BJ (cell line): ENCODE data around the gene IFT80. TPM values are rescaled to one million over a fixed set of nuclear protein-coding genes. Genes with fewer than 3 reads are reported as not detected.

Source experiments
- CTCF ChIA-PET: fragments of 350-600 bp; formaldehyde crosslinking; extraction: SDS; loops from one replicate; lab custom pipeline; 2021; ENCODE audit warnings: antibody characterized with exemption, inconsistent platforms; lab: Yijun Ruan, JAX
- POLR2A ChIA-PET: fragments of 300-600 bp; sonication (Branson Sonifier 250); formaldehyde crosslinking; extraction: SDS; loops from one replicate; lab custom pipeline; 2021; ENCODE audit warnings: antibody characterized with exemption; lab: Charles Lee
- DNase-seq: peaks from one replicate; pipeline ENCODE4 v3.0.0-alpha.2; 2011; ENCODE audit warnings: low read depth
- H3K27me3 ChIP-seq: 2 replicates; pipeline ENCODE4 v1.6.0; 2011; ENCODE audit warnings: low read length; ENCODE audit not compliant: control insufficient read depth, insufficient read depth
- H3K36me3 ChIP-seq: 2 replicates; pipeline ENCODE4 v1.5.1; 2011; ENCODE audit warnings: low read length; ENCODE audit not compliant: control insufficient read depth, insufficient read depth
- H3K4me3 ChIP-seq: 2 replicates; pipeline ENCODE4 v1.5.1; 2011; ENCODE audit warnings: low read depth, mild to moderate bottlenecking, control low read depth, low read length
- polyA plus RNA-seq: library from polyadenylated mRNA; depleted of rRNA; stranded (reverse); fragments of >200 nt; gene quantifications from 2 replicates; pipeline ENCODE4 v1.2.3, GENCODE V29; 2011
- TF ChIP-seq, protein P1 (sequence below): IDR thresholded peaks from 2 replicates; pipeline ENCODE4 v1.5.1; 2011; ENCODE audit warnings: low read depth, mild to moderate bottlenecking, control low read depth, inconsistent platforms, low read length, moderate library complexity; ENCODE audit not compliant: insufficient read depth

The IFT80 gene
- polyA plus RNA-seq, 1 experiment, result 10.4 TPM

DNA sequence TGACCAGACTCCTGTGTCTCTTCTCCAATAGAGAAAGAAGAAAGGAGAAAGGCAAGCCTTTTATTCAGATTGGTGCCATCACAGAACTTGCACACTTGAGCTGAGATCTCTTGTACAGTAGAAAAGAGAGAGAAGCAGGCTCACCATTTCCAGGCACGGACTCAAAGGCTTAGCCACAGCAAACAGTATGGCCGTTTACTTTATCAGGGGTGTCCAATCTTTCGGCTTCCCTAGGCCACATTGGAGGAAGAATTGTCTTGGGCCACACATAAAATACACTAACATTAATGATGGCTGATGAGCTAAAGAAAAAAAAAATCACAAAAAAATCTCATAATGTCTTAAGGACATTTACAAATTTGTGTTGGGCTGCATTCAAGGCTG is 5.0 kb downstream of the IFT80 start:
- POLR2A ChIA-PET, result no interaction called here
- DNase-seq, result no peak
- Histone ChIP-seq H3K27me3 (no peaks in the 10 kb centered on the region), H3K4me3 (no peak overlapping the region), H3K36me3 (no peaks in the 10 kb centered on the region)
- CTCF ChIA-PET, result no interaction called here
- TF ChIP-seq, protein P1, sequence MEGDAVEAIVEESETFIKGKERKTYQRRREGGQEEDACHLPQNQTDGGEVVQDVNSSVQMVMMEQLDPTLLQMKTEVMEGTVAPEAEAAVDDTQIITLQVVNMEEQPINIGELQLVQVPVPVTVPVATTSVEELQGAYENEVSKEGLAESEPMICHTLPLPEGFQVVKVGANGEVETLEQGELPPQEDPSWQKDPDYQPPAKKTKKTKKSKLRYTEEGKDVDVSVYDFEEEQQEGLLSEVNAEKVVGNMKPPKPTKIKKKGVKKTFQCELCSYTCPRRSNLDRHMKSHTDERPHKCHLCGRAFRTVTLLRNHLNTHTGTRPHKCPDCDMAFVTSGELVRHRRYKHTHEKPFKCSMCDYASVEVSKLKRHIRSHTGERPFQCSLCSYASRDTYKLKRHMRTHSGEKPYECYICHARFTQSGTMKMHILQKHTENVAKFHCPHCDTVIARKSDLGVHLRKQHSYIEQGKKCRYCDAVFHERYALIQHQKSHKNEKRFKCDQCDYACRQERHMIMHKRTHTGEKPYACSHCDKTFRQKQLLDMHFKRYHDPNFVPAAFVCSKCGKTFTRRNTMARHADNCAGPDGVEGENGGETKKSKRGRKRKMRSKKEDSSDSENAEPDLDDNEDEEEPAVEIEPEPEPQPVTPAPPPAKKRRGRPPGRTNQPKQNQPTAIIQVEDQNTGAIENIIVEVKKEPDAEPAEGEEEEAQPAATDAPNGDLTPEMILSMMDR, result no peak

- POLR2A ChIA-PET, result no interaction called here
- H3K4me3 ChIP-seq, result no peak overlapping the region
- CTCF ChIA-PET, result no interaction called here
- no peak for DNase-seq
- no peaks in the 10 kb centered on the region for H3K27me3 ChIP-seq
- TF ChIP-seq, protein P1, result no peak
- no peaks in the 10 kb centered on the region for H3K36me3 ChIP-seq
These were observed 5.5 kb downstream of the IFT80 start for GRCh38 chr3:160393346-160394008.

DNA sequence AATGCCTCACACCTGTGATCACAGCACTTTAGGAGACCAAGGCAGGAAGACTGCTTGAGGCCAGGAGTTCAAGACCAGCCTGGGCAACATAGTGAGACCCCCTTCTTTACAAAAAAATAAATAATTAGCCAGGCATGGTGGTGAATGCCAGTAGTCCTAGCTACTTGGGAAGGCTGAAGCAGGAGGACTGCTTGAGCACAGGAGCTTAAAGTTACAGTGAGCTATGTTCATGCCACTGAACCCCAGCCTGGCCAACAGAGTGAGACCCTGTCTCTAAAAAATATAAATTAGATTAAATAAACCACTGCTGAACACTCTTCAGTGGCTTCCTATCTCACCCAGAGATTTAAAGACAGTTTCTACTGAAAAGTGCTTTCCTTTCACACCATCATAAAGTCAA is 6.2 kb downstream of the IFT80 start:
- CTCF ChIA-PET, result no interaction called here
- Histone ChIP-seq H3K36me3 (no peaks in the 10 kb centered on the region), H3K27me3 (no peaks in the 10 kb centered on the region), H3K4me3 (no peak overlapping the region)
- no peak for DNase-seq
- TF ChIP-seq, protein P1, result no peak
- POLR2A ChIA-PET, result no interaction called here

GRCh38 chr3:160390565-160391138 is 8.4 kb downstream of the IFT80 start:
- TF ChIP-seq, protein P1, result no peak
- ChIA-PET CTCF (interaction anchor here (0.6 kb wide), 1 partner anchor 10 kb away, joined by 4 read pairs; no protein-coding TSS in a partner anchor), POLR2A (no interaction called here)
- Histone ChIP-seq H3K4me3 (no peak overlapping the region), H3K36me3 (no peaks in the 10 kb centered on the region), H3K27me3 (no peaks in the 10 kb centered on the region)
- DNase-seq, result no peak

DNA sequence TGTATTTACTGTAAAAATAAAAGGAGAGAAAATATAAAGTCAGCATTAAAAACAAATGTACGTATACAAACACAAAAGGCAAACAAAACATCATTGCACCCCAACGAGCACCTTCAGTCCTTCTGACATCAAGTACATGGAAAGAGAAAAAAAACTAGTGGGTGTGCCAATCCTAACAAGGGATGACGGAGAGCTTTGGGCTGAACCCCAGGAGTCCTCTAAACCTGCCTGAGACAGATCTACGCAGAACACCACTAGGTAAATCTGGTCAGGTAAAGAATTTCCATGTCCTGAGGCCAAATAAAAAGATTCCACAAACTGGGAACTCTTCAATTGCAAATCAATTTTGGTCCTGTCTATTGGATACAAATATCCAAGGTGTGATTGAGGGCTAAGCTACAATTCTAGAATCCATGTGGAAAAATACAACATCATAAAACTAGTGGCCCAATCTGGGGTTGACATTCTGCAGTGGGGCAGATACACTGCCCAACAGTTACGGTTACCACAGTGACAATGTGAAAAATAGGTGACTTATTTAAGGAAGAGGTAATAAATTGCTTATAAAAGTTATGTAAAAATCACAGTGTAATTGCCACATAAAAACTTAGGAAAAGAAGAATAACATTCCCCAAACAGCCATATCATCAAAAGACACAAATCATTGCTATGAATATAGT is 14.2 kb downstream of the IFT80 start:
- H3K4me3 ChIP-seq, result no peak overlapping the region
- no peak for DNase-seq
- ChIA-PET POLR2A (no interaction called here), CTCF (no interaction called here)
- H3K27me3 ChIP-seq, result no peaks in the 10 kb centered on the region
- TF ChIP-seq, protein P1, result no peak
- no peaks in the 10 kb centered on the region for H3K36me3 ChIP-seq
